ENCODE results near the gene LDB2.

GRCh38 chr4:16505726-16506125 lies 392.7 kb downstream of the LDB2 start:
- TF ChIP-seq CTCF (IDR thresholded peaks at IDR 0.05) (peak in 9 of 12 donors; percentile 18 to 48 (median 38)), POLR2A (IDR thresholded peaks at IDR 0.05) (no peak)

All from heart left ventricle (tissue), 13 donors.